WTC11 (cell line): ENCODE measurements around the gene CXXC1. TPM values are rescaled to one million over a fixed set of nuclear protein-coding genes. Genes with fewer than 3 reads are reported as not detected.

Source experiments
- ATAC-seq: fragments of 200-7000 bp; cut with Tn5 transposase; 2 replicates; pipeline ENCODE4 v1.10.0; 2021; ENCODE audit warnings: mild to moderate bottlenecking, moderate library complexity
- CTCF ChIA-PET: fragments of 300-600 bp; sonication (Branson Sonifier 250); formaldehyde crosslinking; loops from one replicate; lab custom pipeline; 2021; ENCODE audit warnings: antibody characterized with exemption; lab: Charles Lee
- POLR2A ChIA-PET: fragments of 350-600 bp; sonication (Branson Sonifier 250); formaldehyde crosslinking; loops from one replicate; lab custom pipeline; 2021; ENCODE audit warnings: antibody characterized with exemption; lab: Charles Lee
- DNase-seq: peaks from one replicate; pipeline ENCODE4 v3.0.0; 2021; ENCODE audit warnings: low spot score
- H3K27ac Mint-ChIP-seq: 2 replicates; pipeline ENCODE4 v1.8.0; 2021; ENCODE audit warnings: mixed read lengths
- H3K27me3 Mint-ChIP-seq: 2 replicates; pipeline ENCODE4 v1.8.0; 2021; ENCODE audit warnings: low read depth, mild to moderate bottlenecking, moderate library complexity, mixed read lengths
- H3K36me3 Mint-ChIP-seq: 2 replicates; pipeline ENCODE4 v1.8.0; 2021; ENCODE audit warnings: mixed read lengths
- H3K4me1 Mint-ChIP-seq: 2 replicates; pipeline ENCODE4 v1.8.0; 2022; ENCODE audit warnings: mixed read lengths
- H3K4me3 Mint-ChIP-seq: 2 replicates; pipeline ENCODE4 v1.8.0; 2021; ENCODE audit warnings: mild to moderate bottlenecking, moderate library complexity, mixed read lengths
- H3K9me3 Mint-ChIP-seq: 2 replicates; pipeline ENCODE4 v1.8.0; 2021; ENCODE audit warnings: mixed read lengths
- ATF1 ChIP-seq: sonication (generic); formaldehyde crosslinking; IDR thresholded peaks from 2 replicates; pipeline ENCODE4 v1.8.1; 2023; ENCODE audit warnings: mild to moderate bottlenecking, moderate library complexity, missing genetic modification reagents
- CBFB ChIP-seq: sonication (generic); formaldehyde crosslinking; IDR thresholded peaks from 2 replicates; pipeline ENCODE4 v1.8.1; 2022; ENCODE audit warnings: mild to moderate bottlenecking, low read depth, missing genetic modification reagents
- ESRRA ChIP-seq: sonication (generic); formaldehyde crosslinking; IDR thresholded peaks from 2 replicates; pipeline ENCODE4 v1.8.1; 2022; ENCODE audit warnings: mild to moderate bottlenecking, missing genetic modification reagents, borderline replicate concordance
- HMGA2 ChIP-seq: fragments of 250-450 bp; sonication (Bioruptor Pico); IDR thresholded peaks from 2 replicates; pipeline ENCODE4 v1.4.0; 2021; ENCODE audit warnings: mild to moderate bottlenecking, moderate library complexity
- JAZF1 ChIP-seq: fragments of 250-450 bp; sonication (Bioruptor Pico); IDR thresholded peaks from 2 replicates; pipeline ENCODE4 v1.9.0; 2021; ENCODE audit warnings: moderate library complexity, mild to moderate bottlenecking, inconsistent platforms
- MXD4 ChIP-seq: fragments of 250-450 bp; sonication (Bioruptor Pico); IDR thresholded peaks from 2 replicates; pipeline ENCODE4 v1.8.0; 2021; ENCODE audit warnings: mild to moderate bottlenecking, moderate library complexity, borderline replicate concordance
- NFYB ChIP-seq: sonication (generic); formaldehyde crosslinking; conservative IDR thresholded peaks from 2 replicates; pipeline ENCODE4 v1.8.0; 2022; ENCODE audit warnings: low read depth, missing genetic modification reagents
- OVOL2 ChIP-seq: fragments of 250-450 bp; sonication (Bioruptor Pico); IDR thresholded peaks from 2 replicates; pipeline ENCODE4 v1.9.0; 2021; ENCODE audit warnings: mild to moderate bottlenecking, borderline replicate concordance
- SMAD3 ChIP-seq: sonication (generic); formaldehyde crosslinking; IDR thresholded peaks from 2 replicates; pipeline ENCODE4 v1.8.0; 2022; ENCODE audit warnings: missing genetic modification reagents, mild to moderate bottlenecking, borderline replicate concordance
- TP53 ChIP-seq: sonication (generic); formaldehyde crosslinking; IDR thresholded peaks from 2 replicates; pipeline ENCODE4 v1.8.1; 2023; ENCODE audit warnings: mild to moderate bottlenecking, missing genetic modification reagents
- ZNF416 ChIP-seq: fragments of 250-450 bp; sonication (Bioruptor Pico); IDR thresholded peaks from 2 replicates; pipeline ENCODE4 v1.9.0; 2021; ENCODE audit warnings: mild to moderate bottlenecking, inconsistent platforms
- total RNA-seq: library from RNA; stranded (reverse); gene quantifications from 3 replicates; pipeline ENCODE4 v1.2.3, GENCODE V29; 2021
- TF ChIP-seq, protein P1 (sequence below): fragments of 250-450 bp; sonication (Bioruptor Pico); IDR thresholded peaks from 2 replicates; pipeline ENCODE4 v1.9.0; 2021; ENCODE audit warnings: mild to moderate bottlenecking
- TF ChIP-seq, protein P2 (sequence below): sonication (generic); formaldehyde crosslinking; IDR thresholded peaks from 2 replicates; pipeline ENCODE4 v1.8.0; 2023; ENCODE audit warnings: missing genetic modification reagents, mild to moderate bottlenecking, borderline replicate concordance
- TF ChIP-seq, protein P3 (sequence below): sonication (generic); formaldehyde crosslinking; IDR thresholded peaks from 2 replicates; pipeline ENCODE4 v1.8.1; 2022; ENCODE audit warnings: missing genetic modification reagents, borderline replicate concordance
- TF ChIP-seq, protein P4 (sequence below): sonication (generic); formaldehyde crosslinking; IDR thresholded peaks from 2 replicates; pipeline ENCODE4 v1.8.1; 2022; ENCODE audit warnings: low read depth, mild to moderate bottlenecking, moderate library complexity, missing genetic modification reagents, borderline replicate concordance
- TF ChIP-seq, protein P5 (sequence below): fragments of 250-450 bp; sonication (Bioruptor Pico); IDR thresholded peaks from 2 replicates; pipeline ENCODE4 v1.8.0; 2021; ENCODE audit warnings: mild to moderate bottlenecking

The CXXC1 gene
- total RNA-seq, 1 experiment from 2014 or later, result 94.5 TPM

DNA sequence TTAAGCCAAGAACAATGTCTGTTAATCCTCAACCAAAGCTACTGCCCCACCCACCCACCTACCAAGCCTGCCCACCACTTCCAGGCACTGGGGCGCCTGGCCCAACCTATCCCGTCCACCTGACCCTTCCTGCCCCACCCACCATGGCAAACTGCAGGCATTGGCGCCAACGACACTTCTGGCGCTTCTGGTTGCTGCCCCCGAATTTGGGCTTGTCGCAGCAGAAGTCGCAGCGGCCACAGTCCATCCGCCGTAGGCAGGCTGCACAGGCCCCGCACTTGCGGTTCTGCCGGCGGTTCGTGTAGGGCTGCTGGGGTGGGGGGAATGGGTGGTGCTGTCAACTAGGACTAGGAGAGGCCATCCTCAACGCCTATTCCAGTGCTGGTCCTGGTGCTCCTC lies 13.4 kb downstream of the CXXC1 start (continued):
- TF ChIP-seq, protein P1, sequence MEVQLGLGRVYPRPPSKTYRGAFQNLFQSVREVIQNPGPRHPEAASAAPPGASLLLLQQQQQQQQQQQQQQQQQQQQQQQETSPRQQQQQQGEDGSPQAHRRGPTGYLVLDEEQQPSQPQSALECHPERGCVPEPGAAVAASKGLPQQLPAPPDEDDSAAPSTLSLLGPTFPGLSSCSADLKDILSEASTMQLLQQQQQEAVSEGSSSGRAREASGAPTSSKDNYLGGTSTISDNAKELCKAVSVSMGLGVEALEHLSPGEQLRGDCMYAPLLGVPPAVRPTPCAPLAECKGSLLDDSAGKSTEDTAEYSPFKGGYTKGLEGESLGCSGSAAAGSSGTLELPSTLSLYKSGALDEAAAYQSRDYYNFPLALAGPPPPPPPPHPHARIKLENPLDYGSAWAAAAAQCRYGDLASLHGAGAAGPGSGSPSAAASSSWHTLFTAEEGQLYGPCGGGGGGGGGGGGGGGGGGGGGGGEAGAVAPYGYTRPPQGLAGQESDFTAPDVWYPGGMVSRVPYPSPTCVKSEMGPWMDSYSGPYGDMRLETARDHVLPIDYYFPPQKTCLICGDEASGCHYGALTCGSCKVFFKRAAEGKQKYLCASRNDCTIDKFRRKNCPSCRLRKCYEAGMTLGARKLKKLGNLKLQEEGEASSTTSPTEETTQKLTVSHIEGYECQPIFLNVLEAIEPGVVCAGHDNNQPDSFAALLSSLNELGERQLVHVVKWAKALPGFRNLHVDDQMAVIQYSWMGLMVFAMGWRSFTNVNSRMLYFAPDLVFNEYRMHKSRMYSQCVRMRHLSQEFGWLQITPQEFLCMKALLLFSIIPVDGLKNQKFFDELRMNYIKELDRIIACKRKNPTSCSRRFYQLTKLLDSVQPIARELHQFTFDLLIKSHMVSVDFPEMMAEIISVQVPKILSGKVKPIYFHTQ, result no peak
- TF ChIP-seq, protein P2, sequence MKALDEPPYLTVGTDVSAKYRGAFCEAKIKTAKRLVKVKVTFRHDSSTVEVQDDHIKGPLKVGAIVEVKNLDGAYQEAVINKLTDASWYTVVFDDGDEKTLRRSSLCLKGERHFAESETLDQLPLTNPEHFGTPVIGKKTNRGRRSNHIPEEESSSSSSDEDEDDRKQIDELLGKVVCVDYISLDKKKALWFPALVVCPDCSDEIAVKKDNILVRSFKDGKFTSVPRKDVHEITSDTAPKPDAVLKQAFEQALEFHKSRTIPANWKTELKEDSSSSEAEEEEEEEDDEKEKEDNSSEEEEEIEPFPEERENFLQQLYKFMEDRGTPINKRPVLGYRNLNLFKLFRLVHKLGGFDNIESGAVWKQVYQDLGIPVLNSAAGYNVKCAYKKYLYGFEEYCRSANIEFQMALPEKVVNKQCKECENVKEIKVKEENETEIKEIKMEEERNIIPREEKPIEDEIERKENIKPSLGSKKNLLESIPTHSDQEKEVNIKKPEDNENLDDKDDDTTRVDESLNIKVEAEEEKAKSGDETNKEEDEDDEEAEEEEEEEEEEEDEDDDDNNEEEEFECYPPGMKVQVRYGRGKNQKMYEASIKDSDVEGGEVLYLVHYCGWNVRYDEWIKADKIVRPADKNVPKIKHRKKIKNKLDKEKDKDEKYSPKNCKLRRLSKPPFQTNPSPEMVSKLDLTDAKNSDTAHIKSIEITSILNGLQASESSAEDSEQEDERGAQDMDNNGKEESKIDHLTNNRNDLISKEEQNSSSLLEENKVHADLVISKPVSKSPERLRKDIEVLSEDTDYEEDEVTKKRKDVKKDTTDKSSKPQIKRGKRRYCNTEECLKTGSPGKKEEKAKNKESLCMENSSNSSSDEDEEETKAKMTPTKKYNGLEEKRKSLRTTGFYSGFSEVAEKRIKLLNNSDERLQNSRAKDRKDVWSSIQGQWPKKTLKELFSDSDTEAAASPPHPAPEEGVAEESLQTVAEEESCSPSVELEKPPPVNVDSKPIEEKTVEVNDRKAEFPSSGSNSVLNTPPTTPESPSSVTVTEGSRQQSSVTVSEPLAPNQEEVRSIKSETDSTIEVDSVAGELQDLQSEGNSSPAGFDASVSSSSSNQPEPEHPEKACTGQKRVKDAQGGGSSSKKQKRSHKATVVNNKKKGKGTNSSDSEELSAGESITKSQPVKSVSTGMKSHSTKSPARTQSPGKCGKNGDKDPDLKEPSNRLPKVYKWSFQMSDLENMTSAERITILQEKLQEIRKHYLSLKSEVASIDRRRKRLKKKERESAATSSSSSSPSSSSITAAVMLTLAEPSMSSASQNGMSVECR (CRISPR knock-in tag), result no peak
- no peak for TF ChIP-seq HMGA2
- no peak for TF ChIP-seq JAZF1 (CRISPR knock-in tag)
- no peak for TF ChIP-seq SMAD3 (CRISPR knock-in tag)

DNA sequence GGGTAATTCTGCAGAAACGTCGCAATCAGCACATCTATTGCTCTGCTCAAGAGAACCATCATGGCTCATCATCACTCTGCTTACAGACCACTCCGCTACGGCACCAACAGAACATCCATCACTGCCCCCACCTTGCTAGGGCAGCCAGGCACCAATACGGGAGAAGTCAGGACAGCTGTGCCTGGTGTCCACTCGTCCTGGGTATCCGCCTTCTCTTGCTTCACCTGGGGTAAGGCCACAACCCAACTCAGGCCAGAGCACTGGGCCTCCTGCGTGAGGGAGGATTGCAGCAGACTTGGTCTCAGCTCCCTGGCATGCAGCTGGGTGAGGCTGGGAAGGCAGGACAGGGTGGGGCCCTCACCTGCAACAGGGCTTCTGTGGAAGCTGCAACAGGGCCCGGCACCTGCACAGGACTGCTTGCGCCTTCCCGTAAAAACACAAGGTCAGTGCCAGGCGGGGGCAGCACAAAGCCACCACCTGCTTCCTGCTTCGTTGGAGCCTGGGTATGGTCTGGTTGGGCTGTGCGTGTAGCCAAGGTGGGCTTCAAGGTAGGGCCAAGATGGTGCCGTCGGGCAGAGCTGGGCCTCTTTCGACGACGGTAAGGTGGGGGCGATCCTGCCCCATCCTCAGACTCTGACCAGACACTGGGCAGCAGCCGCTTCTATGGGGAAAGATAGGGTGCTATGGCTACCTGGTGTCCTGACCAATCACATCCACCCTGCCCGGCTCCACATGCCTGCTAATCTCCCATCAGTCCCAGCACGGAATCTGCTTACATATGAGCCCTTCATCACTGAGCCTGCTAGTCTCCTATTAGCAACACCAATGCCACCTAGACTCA lies 14.1 kb downstream of the CXXC1 start:
- no peak for DNase-seq
- H3K4me3 Mint-ChIP-seq, result no peak overlapping the region
- no peak overlapping the region for H3K27ac Mint-ChIP-seq
- no peaks in the 10 kb centered on the region for H3K27me3 Mint-ChIP-seq
- no peaks in the 10 kb centered on the region; the same call in 1 of the 2 replicates for H3K4me1 Mint-ChIP-seq
- peaks cover 60% of the 10 kb centered on the region for H3K36me3 Mint-ChIP-seq
- TF ChIP-seq, protein P3, sequence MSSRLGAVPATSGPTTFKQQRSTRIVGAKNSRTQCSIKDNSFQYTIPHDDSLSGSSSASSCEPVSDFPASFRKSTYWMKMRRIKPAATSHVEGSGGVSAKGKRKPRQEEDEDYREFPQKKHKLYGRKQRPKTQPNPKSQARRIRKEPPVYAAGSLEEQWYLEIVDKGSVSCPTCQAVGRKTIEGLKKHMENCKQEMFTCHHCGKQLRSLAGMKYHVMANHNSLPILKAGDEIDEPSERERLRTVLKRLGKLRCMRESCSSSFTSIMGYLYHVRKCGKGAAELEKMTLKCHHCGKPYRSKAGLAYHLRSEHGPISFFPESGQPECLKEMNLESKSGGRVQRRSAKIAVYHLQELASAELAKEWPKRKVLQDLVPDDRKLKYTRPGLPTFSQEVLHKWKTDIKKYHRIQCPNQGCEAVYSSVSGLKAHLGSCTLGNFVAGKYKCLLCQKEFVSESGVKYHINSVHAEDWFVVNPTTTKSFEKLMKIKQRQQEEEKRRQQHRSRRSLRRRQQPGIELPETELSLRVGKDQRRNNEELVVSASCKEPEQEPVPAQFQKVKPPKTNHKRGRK (CRISPR knock-in tag), result no peak
- TF ChIP-seq NFYB, result no peak
- TF ChIP-seq, protein P4, sequence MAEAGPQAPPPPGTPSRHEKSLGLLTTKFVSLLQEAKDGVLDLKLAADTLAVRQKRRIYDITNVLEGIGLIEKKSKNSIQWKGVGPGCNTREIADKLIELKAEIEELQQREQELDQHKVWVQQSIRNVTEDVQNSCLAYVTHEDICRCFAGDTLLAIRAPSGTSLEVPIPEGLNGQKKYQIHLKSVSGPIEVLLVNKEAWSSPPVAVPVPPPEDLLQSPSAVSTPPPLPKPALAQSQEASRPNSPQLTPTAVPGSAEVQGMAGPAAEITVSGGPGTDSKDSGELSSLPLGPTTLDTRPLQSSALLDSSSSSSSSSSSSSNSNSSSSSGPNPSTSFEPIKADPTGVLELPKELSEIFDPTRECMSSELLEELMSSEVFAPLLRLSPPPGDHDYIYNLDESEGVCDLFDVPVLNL, result no peak
- no peak for TF ChIP-seq OVOL2 (CRISPR knock-in tag)
- no peak for TF ChIP-seq ATF1 (CRISPR knock-in tag)
- TF ChIP-seq, all 79 proteins: peak for 0
- no peaks in the 10 kb centered on the region for H3K9me3 Mint-ChIP-seq
- POLR2A ChIA-PET, result no interaction called here
- CTCF ChIA-PET, result interaction anchor here (1.2 kb wide), 1 partner anchor 84 kb away, joined by 3 read pairs; no protein-coding TSS in a partner anchor
- ATAC-seq, result no peak

DNA sequence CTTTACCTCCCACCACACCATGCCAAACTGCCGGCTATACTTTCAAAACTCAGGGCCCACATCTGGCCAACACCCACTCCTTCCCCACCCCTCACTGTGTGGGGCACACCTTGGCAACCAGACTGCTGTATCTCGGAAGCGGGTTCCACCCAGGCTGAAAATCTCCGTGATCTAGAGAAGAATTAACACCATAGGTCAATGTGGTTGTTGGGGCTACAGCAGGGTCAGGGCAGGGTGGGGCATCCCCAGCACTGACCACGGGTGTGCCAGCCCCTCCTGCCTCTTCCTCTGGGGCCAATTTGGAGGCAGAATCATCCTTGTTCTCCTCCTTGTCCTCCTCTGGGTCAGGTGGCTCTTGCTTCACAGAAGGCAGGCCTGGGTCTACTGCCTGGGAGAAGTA lies 14.9 kb downstream of the CXXC1 start:
- H3K27ac Mint-ChIP-seq, result no peak overlapping the region
- peaks cover 3% of the 10 kb centered on the region for H3K4me1 Mint-ChIP-seq
- CTCF ChIA-PET, result interaction anchor here (1.0 kb wide), 1 partner anchor 9 kb away, joined by 3 read pairs; the partner anchor contains the start of gene MBD1
- peaks cover 58% of the 10 kb centered on the region for H3K36me3 Mint-ChIP-seq
- H3K9me3 Mint-ChIP-seq, result no peaks in the 10 kb centered on the region
- POLR2A ChIA-PET, result no interaction called here
- ATAC-seq (no peak), DNase-seq (no peak)
- H3K4me3 Mint-ChIP-seq, result no peak overlapping the region
- H3K27me3 Mint-ChIP-seq, result no peaks in the 10 kb centered on the region
- TF ChIP-seq TP53 (CRISPR knock-in tag), result no peak
- TF ChIP-seq CBFB (CRISPR knock-in tag), result no peak
- TF ChIP-seq, protein P2 (CRISPR knock-in tag), result no peak
- no peak for TF ChIP-seq ATF1 (CRISPR knock-in tag)
- TF ChIP-seq, protein P5, sequence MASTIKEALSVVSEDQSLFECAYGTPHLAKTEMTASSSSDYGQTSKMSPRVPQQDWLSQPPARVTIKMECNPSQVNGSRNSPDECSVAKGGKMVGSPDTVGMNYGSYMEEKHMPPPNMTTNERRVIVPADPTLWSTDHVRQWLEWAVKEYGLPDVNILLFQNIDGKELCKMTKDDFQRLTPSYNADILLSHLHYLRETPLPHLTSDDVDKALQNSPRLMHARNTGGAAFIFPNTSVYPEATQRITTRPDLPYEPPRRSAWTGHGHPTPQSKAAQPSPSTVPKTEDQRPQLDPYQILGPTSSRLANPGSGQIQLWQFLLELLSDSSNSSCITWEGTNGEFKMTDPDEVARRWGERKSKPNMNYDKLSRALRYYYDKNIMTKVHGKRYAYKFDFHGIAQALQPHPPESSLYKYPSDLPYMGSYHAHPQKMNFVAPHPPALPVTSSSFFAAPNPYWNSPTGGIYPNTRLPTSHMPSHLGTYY (CRISPR knock-in tag), result no peak
- TF ChIP-seq MXD4 (CRISPR knock-in tag), result no peak
- TF ChIP-seq ESRRA, result no peak
- no peak for TF ChIP-seq ZNF416 (CRISPR knock-in tag)
